Activated CD4-positive, alpha-beta T cell treated with anti-CD3 and anti-CD28 coated beads, Interleukin-2, Interleukin-4, amounts not matched to agents 100 ng/mL and 50 ng/mL, durations not matched to agents 16 hours and 8 hours (primary cell): Measurements from ENCODE around the gene ZBTB7C.

ENCODE experiments used
- DNase-seq: peaks from one replicate; pipeline ENCODE4 v3.0.0-alpha.2; 2020; ENCODE audit warnings: low spot score

Gene ZBTB7C

GRCh38 chr18:48085781-48086487 lies 323.2 kb downstream of the ZBTB7C start:
- no peak for DNase-seq

- DNase-seq, result no peak
Measured at GRCh38 chr18:48084858-48085257, 324.3 kb downstream of the ZBTB7C start.

GRCh38 chr18:48084041-48084757 lies 325.0 kb downstream of the ZBTB7C start:
- no peak for DNase-seq

- no peak for DNase-seq
Measured at GRCh38 chr18:48080546-48080945, 328.6 kb downstream of the ZBTB7C start.

GRCh38 chr18:48079885-48080284 lies 329.3 kb downstream of the ZBTB7C start:
- no peak for DNase-seq

GRCh38 chr18:48078448-48078847 lies 330.7 kb downstream of the ZBTB7C start:
- no peak for DNase-seq

GRCh38 chr18:48077291-48077690 lies 331.9 kb downstream of the ZBTB7C start:
- no peak for DNase-seq

GRCh38 chr18:48076461-48076860 lies 332.7 kb downstream of the ZBTB7C start:
- DNase-seq, result no peak

GRCh38 chr18:48075707-48076093 lies 333.5 kb downstream of the ZBTB7C start:
- DNase-seq, result no peak

- DNase-seq, result no peak
Measured at GRCh38 chr18:48074929-48075706, 334.1 kb downstream of the ZBTB7C start.

GRCh38 chr18:48073211-48073930 lies 335.8 kb downstream of the ZBTB7C start:
- no peak for DNase-seq

- no peak for DNase-seq
Measured at GRCh38 chr18:48072428-48073204, 336.6 kb downstream of the ZBTB7C start.

- no peak for DNase-seq
Measured at GRCh38 chr18:48068916-48069445, 340.2 kb downstream of the ZBTB7C start.

- DNase-seq, result no peak
Measured at GRCh38 chr18:48066225-48066652, 342.9 kb downstream of the ZBTB7C start.

- no peak for DNase-seq
Measured at GRCh38 chr18:48065601-48065995, 343.6 kb downstream of the ZBTB7C start.

- no peak for DNase-seq
Measured at GRCh38 chr18:48064978-48065600, 344.1 kb downstream of the ZBTB7C start.

GRCh38 chr18:48061781-48062570 lies 347.2 kb downstream of the ZBTB7C start:
- DNase-seq, result no peak

GRCh38 chr18:48060970-48061369 lies 348.2 kb downstream of the ZBTB7C start:
- DNase-seq, result no peak

- DNase-seq, result no peak
Measured at GRCh38 chr18:48060346-48060745, 348.8 kb downstream of the ZBTB7C start.
